HG03457 (cell line): ENCODE results near the gene IHH.

ENCODE experiments used
- ATAC-seq: cut with Tn5 transposase; IDR thresholded peaks from one replicate; pipeline ENCODE4 v1.9.1; 2021; ENCODE audit warnings: moderate number of reproducible peaks; ENCODE audit not compliant: unreplicated experiment

IHH gene

DNA sequence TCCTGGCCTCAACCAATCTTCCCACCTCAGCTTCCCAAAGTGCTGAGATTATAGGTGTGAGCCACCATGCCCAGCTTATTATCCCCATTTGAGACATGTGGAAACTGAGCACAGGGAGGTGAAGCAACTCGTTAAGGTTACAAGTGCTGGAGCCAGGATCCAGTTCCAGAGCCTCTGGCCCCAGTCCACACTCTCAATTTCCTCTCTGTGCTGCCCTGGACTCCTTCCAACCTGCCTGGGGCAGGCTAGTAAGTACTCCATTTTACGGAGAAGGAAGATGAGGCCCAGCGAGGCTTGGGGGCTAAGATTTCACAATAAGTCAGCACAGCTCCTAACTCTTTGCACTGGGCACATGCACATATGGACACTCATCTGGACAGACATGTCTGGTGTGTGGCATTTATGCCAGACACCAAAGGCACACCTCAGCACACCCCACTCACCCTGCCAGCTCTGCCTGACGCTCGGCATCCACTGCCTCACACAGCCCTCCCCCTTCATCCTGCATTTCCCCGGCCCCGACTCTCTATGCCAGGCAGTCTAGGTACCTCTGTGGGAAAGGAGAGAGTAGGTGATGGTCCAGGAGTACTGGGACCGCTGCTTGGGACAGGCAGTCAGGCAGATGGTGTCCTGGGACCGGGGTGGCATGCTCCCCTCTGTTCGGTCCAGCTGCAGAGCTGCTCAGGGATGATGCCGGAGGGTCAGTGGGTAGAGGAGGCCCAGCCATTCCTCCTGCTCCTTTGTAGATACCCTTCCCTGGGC is 39.9 kb downstream of the IHH start:
- ATAC-seq = no peak

DNA sequence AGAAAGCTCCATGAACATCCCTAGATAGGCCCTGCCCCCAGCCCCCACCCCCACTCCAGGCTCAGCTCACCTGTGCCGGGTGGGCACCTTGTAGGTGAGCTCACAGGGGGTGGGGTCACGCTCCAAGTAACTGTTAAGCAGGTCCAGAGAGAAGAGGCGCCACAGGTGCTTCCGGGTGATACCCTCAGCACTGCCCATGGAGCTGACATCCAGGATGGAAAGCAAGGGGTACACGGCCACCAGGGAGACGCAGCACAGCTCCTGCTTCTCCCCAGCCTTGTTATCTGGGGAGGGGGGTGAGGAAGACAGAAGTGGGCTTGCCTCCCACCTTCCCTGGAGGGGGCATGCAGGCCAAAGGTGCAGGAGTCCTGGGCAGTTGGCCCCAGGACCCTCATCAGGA is 41.3 kb downstream of the IHH start:
- ATAC-seq = no peak

DNA sequence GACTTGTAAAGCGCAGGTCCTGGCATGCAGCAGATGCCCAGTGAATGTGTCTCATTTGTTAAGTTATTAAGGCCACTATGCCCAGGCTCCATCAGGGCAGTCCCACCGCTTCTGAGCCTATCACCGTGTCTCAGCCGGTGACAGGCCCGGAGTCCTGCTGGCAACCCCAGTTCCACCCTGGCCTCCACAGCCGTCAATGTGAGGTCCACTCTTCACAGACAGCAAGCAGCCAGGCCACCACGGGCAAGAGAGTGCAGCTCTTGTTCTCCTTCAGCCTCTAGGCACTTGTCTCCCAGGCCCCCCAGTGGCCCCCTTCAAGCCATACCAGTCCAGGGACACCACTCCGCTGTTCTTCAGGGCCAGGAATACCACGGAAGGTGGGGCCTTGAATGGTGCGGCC is 42.0 kb downstream of the IHH start:
- ATAC-seq = no peak

DNA sequence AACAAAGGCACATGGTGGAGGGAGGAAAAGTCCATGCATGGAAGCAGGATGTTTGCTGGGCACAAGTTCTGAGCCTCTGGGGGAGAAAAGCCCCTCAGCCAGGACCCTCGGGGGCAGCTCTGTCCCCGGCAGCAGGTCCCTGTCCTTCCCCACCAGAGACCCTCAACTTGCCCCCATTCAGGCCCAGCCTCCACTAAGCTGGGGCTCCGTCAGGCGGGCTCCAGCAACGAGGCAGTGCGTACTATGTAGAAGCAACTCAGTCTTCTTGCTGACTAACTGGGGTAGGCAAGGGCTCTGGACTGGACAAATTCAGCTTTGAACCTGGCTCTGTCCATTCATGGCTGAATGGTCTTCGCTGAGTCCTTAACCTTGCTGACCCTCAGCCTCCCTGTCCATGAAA is 42.4 kb downstream of the IHH start:
- ATAC-seq = no peak

DNA sequence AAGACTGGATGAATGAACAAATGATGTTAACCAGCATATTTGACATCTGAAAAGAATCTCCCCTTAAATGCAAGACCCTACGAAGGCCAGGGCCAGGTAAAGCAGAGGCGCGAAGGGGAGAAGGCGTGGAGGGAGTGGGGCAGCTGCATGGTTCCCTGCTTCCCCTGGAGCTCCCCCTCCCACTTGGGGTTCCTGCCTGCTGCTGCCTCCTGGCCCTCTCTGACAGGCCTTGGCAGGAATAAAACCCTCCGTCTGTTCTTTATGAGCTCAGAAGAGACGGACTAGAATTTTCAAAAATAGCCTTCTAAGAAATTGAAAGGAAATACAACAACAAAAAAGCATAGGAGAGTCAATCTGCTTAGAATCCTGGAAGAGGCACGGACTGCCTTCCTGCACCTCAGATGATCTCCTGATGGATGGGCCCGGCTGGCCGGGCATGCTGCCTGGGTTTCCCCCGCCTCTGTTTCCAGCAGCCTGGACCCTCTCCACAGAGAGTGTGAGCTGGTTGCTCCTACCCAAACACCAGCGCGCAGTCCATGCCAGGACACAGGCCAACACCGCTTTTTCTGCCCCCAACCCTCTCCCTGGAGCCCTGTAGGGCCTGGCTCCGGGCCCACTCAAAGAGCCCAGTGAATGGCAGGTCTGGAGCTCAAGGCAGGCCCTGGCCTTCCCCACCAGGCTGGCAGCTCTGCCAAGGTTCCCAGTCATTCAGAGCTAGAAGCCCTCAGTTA is 43.4 kb downstream of the IHH start:
- ATAC-seq = no peak

DNA sequence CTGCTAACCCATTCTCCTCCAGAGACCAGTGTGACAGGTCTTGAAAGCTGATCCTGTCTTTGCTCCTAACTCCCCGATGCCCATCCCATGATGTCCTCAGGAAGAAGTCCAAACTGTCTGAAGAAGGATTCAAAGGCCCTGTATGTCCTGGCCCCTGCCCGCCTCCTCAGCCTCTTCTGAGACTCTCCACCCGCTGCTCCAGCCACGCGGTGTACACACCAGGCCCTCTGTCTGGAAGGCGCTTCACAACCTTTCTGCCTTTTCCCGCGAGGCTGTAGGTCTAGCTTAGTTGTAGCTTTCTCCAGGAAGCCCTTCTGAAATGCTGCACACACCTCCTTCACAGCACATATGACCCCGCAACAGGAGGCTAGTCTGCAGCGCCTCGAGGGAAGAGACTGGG is 44.0 kb downstream of the IHH start:
- ATAC-seq = no peak

DNA sequence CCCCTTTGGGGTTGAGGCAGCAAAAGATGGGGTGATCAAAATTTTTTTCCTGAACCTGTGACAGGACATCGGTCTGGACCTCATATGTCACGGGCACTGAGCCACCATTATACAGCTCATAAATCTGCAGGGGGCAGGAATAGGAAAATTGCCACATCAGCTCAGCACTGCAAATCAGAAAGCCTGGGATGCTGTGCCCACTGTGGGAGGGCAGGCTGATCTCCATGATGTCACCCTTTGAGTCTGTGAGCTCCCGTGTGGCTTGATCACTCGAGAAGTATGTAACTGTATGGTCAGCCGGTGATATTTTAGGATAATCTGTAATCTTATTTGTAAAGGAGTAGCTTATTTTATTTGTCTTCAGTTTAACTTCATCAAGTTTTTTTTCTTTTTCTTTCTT is 49.8 kb downstream of the IHH start:
- no peak for ATAC-seq

DNA sequence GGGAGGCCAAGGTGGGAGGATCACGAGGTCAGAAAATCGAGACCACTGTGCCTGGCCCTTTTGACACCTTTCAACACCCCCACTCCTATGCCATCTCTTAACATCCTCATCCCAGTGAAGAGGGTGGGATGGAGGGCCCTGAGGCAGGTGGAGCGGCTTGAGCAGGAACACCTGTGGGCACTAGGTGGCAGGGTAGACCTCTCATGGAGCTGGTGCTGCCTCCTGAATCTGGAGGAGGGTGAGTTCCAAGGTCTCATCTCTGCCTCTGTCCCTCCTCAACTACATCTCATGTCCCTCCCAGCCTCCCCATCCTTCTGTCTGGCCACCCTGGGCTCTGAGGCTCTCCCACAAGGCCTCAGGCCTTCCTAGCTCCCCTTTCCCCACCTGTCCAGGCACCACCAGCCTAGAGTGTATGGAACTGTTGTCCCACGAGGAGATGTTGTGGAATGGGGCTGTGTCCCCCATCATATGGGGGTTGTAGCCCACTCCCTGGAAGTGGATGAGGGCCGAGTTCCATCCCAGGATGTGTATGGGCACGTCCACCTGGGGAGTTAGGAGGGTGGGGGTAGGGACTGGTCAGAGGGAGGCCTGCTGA is 50.5 kb downstream of the IHH start:
- no peak for ATAC-seq

DNA sequence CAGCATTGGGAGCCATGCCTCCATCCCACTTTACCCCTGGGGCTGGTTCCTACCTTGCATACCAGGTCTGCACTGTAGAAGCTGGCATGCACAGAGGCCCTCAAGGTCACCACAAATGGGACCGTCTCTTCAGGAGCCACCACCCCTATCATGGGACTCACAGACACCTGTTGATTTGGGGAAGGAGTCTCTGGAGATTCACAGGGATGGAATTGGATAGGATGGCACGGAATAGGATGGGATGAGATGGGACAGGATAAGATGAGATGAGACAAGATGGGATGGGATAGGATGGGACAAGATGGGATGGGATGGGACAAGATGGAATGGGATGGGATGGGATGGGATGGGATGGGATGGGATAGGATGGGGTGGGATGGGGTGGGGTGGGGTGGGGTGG is 51.4 kb downstream of the IHH start:
- ATAC-seq = no peak
